ENCODE data around the gene POTEB3.
"Not testable (repeated sequence)": the region's sequence is repeated elsewhere in the genome, so short reads cannot be mapped to it uniquely, and the experiment has no call there.

DNA sequence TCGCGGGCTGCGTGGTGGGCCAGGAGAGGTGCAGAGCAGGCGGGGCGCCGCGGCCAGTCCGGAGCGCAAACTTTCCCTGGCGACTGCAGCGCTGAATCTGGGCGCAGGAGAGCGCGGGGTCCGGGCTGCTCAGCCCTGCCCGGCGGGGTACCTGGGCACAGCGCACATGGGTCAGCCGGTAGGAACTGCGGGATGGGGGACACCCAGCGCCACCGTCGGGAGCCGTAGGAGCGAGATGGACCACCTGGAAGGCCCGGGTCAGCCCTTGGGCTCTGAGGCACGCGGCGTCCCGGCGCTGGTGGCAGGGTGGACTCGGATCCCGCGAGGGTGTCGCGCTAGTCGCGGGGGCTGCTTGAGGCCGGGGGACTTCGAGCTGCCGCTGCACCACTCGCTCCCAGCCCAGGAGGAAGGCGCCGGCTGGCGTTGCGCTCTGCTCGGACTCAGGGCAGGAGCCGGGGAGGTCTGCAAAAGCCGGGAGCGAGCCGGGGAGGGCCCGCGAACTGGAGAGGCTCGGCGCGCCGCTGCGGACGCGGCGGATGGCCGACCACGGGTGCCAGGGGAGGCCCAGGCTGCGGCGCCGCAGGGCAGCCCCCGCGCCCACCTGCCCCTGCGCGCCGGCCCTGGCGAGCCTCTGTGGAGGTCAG, 11.7 kb upstream of the POTEB3 start:
- not testable (repeated sequence) for TF ChIP-seq EZH2phosphoT487 (IDR thresholded peaks at IDR 0.05; ENCODE audit: insufficient read depth, low read depth); EZH2 (IDR thresholded peaks at IDR 0.05; ENCODE audit: insufficient read depth, poor library complexity, severe bottlenecking)
